ENCODE data around the gene SRBD1. TPM values are rescaled to one million over a fixed set of nuclear protein-coding genes. Genes with fewer than 3 reads are reported as not detected.

Gene SRBD1
- total RNA-seq, 1 experiment from 2014 or later, result 17.3 TPM

DNA sequence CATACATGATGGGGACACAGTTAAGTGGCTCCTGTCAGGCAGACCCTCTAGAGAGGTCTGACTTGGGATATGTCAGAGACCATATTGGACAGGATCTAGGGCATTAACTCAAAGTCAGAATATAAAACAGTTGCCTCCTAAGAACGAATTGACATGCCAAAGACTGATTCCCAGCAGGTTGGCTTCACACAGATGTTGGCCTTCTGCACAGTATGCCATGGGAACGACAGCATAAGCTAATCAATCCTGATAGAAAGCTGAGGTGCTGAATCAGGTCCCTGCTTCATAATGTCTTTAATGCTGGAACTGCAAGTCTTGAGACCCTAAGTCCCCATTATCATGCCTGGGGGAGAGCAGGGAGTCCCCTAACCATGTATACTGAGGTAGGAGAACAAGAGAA lies 165.1 kb downstream of the SRBD1 start:
- H3K27ac Mint-ChIP-seq (ENCODE audit: low read depth, unreplicated experiment), result no peak overlapping the region
- no peak overlapping the region for H3K4me3 Mint-ChIP-seq (ENCODE audit: unreplicated experiment)
- intact Hi-C loops (cut with micrococcal nuclease), result no loop called here
- TF ChIP-seq, protein P1, sequence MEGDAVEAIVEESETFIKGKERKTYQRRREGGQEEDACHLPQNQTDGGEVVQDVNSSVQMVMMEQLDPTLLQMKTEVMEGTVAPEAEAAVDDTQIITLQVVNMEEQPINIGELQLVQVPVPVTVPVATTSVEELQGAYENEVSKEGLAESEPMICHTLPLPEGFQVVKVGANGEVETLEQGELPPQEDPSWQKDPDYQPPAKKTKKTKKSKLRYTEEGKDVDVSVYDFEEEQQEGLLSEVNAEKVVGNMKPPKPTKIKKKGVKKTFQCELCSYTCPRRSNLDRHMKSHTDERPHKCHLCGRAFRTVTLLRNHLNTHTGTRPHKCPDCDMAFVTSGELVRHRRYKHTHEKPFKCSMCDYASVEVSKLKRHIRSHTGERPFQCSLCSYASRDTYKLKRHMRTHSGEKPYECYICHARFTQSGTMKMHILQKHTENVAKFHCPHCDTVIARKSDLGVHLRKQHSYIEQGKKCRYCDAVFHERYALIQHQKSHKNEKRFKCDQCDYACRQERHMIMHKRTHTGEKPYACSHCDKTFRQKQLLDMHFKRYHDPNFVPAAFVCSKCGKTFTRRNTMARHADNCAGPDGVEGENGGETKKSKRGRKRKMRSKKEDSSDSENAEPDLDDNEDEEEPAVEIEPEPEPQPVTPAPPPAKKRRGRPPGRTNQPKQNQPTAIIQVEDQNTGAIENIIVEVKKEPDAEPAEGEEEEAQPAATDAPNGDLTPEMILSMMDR (IDR thresholded peaks at IDR 0.05; ENCODE audit: unreplicated experiment), result no peak
- H3K36me3 Mint-ChIP-seq (ENCODE audit: insufficient read depth, unreplicated experiment), result peaks cover 10% of the 10 kb centered on the region
- no peaks in the 10 kb centered on the region for H3K27me3 Mint-ChIP-seq (ENCODE audit: insufficient read depth, unreplicated experiment)
- CTCF ChIA-PET, result no interaction called here
- POLR2A ChIA-PET, result no interaction called here
- no peak for DNase-seq (ENCODE audit: unreplicated experiment)
- H3K4me1 Mint-ChIP-seq (ENCODE audit: insufficient read depth, unreplicated experiment), result peaks cover 3% of the 10 kb centered on the region
- no TSS peak for BruUV-seq (replicated peaks)
- no peaks in the 10 kb centered on the region for H3K9me3 Mint-ChIP-seq (ENCODE audit: unreplicated experiment)

DNA sequence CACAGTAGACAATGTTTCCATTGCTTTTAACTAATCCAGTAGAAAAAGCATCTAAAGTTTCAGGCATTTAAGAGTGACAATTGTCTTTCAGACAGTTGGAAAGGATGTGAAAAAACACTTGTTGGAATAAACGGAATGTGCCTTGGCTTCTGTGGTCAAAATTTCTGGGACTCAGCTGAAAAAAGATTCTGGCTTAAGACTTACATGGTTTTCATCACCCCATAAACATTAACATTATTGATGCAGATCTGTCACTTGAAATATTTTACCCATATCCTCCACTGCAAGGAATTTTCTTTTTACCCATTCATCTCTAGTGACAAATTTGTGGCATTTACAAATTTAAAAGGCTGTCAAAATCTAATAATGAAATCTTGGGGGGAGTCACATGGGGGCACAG lies 166.0 kb downstream of the SRBD1 start:
- ChIA-PET CTCF (interaction anchor here (0.7 kb wide), 1 partner anchor 44 kb away, joined by 3 read pairs; no protein-coding TSS in a partner anchor), POLR2A (no interaction called here)
- no peak for DNase-seq (ENCODE audit: unreplicated experiment)
- TF ChIP-seq, protein P1 (IDR thresholded peaks at IDR 0.05; ENCODE audit: unreplicated experiment), result no peak
- no peak overlapping the region for H3K4me3 Mint-ChIP-seq (ENCODE audit: unreplicated experiment)
- peaks cover 11% of the 10 kb centered on the region for H3K36me3 Mint-ChIP-seq (ENCODE audit: insufficient read depth, unreplicated experiment)
- no peaks in the 10 kb centered on the region for H3K9me3 Mint-ChIP-seq (ENCODE audit: unreplicated experiment)
- peaks cover 5% of the 10 kb centered on the region for H3K4me1 Mint-ChIP-seq (ENCODE audit: insufficient read depth, unreplicated experiment)
- H3K27ac Mint-ChIP-seq (ENCODE audit: low read depth, unreplicated experiment), result no peak overlapping the region
- intact Hi-C loops (cut with micrococcal nuclease), result no loop called here
- no TSS peak for BruUV-seq (replicated peaks)
- H3K27me3 Mint-ChIP-seq (ENCODE audit: insufficient read depth, unreplicated experiment), result no peaks in the 10 kb centered on the region

DNA sequence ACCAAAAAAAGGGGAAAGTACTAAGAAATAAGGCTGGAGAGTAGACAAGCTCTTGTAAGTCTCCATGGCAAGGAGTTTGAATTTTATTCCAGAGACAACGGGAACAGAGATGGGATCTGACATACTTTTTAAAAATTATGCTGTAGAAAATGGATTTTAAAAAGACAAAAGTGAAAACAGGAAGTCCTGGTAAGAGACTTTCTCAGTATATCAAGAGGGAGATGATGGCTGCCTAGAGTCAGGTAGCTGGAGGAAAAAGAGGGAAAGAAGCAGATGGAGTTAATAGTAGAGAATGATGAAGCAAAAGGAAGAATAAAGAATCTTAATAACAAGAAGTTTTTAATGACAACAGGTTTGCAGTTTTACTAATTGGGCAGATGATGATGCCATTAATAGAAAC lies 168.1 kb downstream of the SRBD1 start:
- Mint-ChIP-seq H3K4me3 (ENCODE audit: unreplicated experiment) (no peak overlapping the region), H3K36me3 (ENCODE audit: insufficient read depth, unreplicated experiment) (peaks cover 11% of the 10 kb centered on the region), H3K9me3 (ENCODE audit: unreplicated experiment) (no peaks in the 10 kb centered on the region), H3K4me1 (ENCODE audit: insufficient read depth, unreplicated experiment) (peaks cover 5% of the 10 kb centered on the region), H3K27ac (ENCODE audit: low read depth, unreplicated experiment) (no peak overlapping the region), H3K27me3 (ENCODE audit: insufficient read depth, unreplicated experiment) (no peaks in the 10 kb centered on the region)
- DNase-seq (ENCODE audit: unreplicated experiment), result no peak
- BruUV-seq (replicated peaks), result no TSS peak
- ChIA-PET CTCF (interaction anchor here (0.7 to 1.2 kb wide), 4 partner anchors 14 to 462 kb away, joined by 3 to 5 read pairs (median 3); no protein-coding TSS in a partner anchor), POLR2A (interaction anchor here (0.6 to 1.2 kb wide), 4 partner anchors 10 to 981 kb away, joined by 3 to 4 read pairs (median 3); no protein-coding TSS in a partner anchor)
- TF ChIP-seq, protein P1 (IDR thresholded peaks at IDR 0.05; ENCODE audit: unreplicated experiment), result no peak
- intact Hi-C loops (cut with micrococcal nuclease), result no loop called here

DNA sequence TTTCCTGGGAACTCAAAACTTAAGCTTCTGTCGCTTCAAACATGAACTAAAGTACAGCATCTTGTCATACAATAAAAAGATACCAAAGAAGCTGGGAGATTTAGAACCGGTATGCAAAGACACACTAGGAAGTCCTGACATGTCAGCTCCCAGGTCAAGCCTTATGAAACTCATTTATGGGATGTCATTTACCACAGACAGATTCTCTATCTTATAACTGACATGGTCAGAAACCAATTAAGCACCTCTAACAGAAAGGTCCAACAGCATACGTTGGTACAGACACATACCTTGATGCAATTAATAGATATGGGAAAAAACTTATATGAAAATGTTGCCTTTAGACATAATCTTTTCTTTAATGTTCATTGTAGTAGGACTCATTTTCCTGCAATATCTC lies 169.0 kb downstream of the SRBD1 start:
- Mint-ChIP-seq H3K4me1 (ENCODE audit: insufficient read depth, unreplicated experiment) (peaks cover 5% of the 10 kb centered on the region), H3K27ac (ENCODE audit: low read depth, unreplicated experiment) (no peak overlapping the region), H3K27me3 (ENCODE audit: insufficient read depth, unreplicated experiment) (no peaks in the 10 kb centered on the region), H3K9me3 (ENCODE audit: unreplicated experiment) (no peaks in the 10 kb centered on the region), H3K36me3 (ENCODE audit: insufficient read depth, unreplicated experiment) (peaks cover 15% of the 10 kb centered on the region), H3K4me3 (ENCODE audit: unreplicated experiment) (no peak overlapping the region)
- intact Hi-C loops (cut with micrococcal nuclease), result no loop called here
- no peak for DNase-seq (ENCODE audit: unreplicated experiment)
- ChIA-PET CTCF (interaction anchor here (0.7 to 1.2 kb wide), 2 partner anchors 13 to 111 kb away, joined by 3 read pairs; no protein-coding TSS in a partner anchor), POLR2A (interaction anchor here (0.6 to 1.2 kb wide), 2 partner anchors 9 to 102 kb away, joined by 3 read pairs; no protein-coding TSS in a partner anchor)
- no TSS peak for BruUV-seq (replicated peaks)
- TF ChIP-seq, protein P1 (IDR thresholded peaks at IDR 0.05; ENCODE audit: unreplicated experiment), result no peak

Data from MCF 10A (cell line).